ENCODE data around the gene RPL37. TPM values are rescaled to one million over a fixed set of nuclear protein-coding genes. Genes with fewer than 3 reads are reported as not detected.
A peak's percentile ranks its signal among the peaks of the same experiment; 100 is the strongest.

Gene RPL37
- total and polyA plus RNA-seq, 2 donors from 2014 or later, result 919 to 2,564 TPM

DNA sequence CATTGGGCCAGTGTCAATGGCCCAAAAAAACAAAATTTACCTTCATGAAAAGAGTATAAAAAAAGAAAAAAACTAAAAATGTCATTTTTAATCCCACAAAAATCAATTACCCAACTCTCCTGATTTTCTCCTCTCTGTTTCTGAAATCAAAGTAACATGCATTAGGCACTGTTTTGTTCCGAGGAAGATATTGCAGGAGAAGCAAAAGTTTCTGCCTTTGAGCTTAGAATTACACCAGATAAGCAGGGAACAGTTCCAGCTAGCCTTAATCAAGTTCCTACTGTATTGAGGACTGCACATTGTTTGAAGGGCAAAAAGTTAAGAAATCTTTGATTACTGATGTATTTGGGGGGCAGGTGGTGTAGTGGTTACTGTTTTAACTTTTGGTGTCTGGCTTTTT, 35.8 kb downstream of the RPL37 start:
- Histone ChIP-seq H3K9me3 (ENCODE audit: control insufficient read depth in 2 of 3, insufficient read depth in 1 of 3, low read length in 3 of 3) (no peaks in the 10 kb centered on the region), H3K4me3 (ENCODE audit: low read length in 3 of 3) (no peak overlapping the region), H3K9ac (ENCODE audit: low read length in 3 of 3) (no peak overlapping the region), H3K27me3 (ENCODE audit: control insufficient read depth, insufficient read depth, low read length) (no peaks in the 10 kb centered on the region), H3K36me3 (ENCODE audit: control insufficient read depth in 2 of 3, insufficient read depth in 3 of 3, low read length in 3 of 3) (no peaks in the 10 kb centered on the region), H3K27ac (ENCODE audit: low read depth in 2 of 2, low read length in 2 of 2) (no peak overlapping the region), H3K4me1 (ENCODE audit: control insufficient read depth in 2 of 3, insufficient read depth in 2 of 3, low read depth in 1 of 3, low read length in 3 of 3) (peaks cover 0 to 3% (median 0%) of the 10 kb centered on the region in 3 donors)
- DNase-seq (no peak), FAIRE-seq (no peak)
- intact Hi-C loops (cut with DNase I), result no loop called here
- TF ChIP-seq, protein P1, sequence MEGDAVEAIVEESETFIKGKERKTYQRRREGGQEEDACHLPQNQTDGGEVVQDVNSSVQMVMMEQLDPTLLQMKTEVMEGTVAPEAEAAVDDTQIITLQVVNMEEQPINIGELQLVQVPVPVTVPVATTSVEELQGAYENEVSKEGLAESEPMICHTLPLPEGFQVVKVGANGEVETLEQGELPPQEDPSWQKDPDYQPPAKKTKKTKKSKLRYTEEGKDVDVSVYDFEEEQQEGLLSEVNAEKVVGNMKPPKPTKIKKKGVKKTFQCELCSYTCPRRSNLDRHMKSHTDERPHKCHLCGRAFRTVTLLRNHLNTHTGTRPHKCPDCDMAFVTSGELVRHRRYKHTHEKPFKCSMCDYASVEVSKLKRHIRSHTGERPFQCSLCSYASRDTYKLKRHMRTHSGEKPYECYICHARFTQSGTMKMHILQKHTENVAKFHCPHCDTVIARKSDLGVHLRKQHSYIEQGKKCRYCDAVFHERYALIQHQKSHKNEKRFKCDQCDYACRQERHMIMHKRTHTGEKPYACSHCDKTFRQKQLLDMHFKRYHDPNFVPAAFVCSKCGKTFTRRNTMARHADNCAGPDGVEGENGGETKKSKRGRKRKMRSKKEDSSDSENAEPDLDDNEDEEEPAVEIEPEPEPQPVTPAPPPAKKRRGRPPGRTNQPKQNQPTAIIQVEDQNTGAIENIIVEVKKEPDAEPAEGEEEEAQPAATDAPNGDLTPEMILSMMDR (IDR thresholded peaks at IDR 0.05; ENCODE audit: borderline replicate concordance, extremely low read depth, insufficient read depth), result no peak

DNA sequence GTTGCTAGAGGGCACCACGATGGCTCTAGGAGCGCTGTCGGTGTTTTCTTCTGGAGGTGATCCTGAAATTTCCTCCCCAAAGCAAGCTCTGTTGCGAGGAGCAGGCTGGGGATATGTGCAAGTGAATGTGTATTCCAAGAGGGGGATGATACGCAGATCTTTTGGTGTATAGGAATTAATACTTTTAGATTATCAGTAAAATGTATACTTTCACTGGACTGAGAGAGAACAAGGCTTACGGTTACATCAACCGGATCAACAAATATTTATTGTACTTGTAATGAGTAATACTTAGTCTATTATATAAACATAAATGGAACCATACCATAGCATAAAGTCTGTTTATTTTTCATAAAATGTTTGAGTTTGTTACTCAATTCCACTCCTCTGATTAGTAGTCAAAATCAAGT, 36.2 kb downstream of the RPL37 start:
- H3K36me3 ChIP-seq (ENCODE audit: control insufficient read depth in 2 of 3, insufficient read depth in 3 of 3, low read length in 3 of 3), result no peaks in the 10 kb centered on the region
- DNase-seq, result no peak
- H3K27me3 ChIP-seq (ENCODE audit: control insufficient read depth, insufficient read depth, low read length), result no peaks in the 10 kb centered on the region
- H3K4me1 ChIP-seq (ENCODE audit: control insufficient read depth in 2 of 3, insufficient read depth in 2 of 3, low read depth in 1 of 3, low read length in 3 of 3), result peaks cover 0 to 3% (median 0%) of the 10 kb centered on the region in 3 donors
- H3K4me3 ChIP-seq (ENCODE audit: low read length in 3 of 3), result peak overlapping the region; percentile 87 to 96 (median 95)
- no peaks in the 10 kb centered on the region for H3K9me3 ChIP-seq (ENCODE audit: control insufficient read depth in 2 of 3, insufficient read depth in 1 of 3, low read length in 3 of 3)
- TF ChIP-seq, protein P1 (IDR thresholded peaks at IDR 0.05; ENCODE audit: borderline replicate concordance, extremely low read depth, insufficient read depth), result peak; percentile 9
- H3K27ac ChIP-seq (ENCODE audit: low read depth in 2 of 2, low read length in 2 of 2), result peak overlapping the region; percentile 81 to 95
- no peak for FAIRE-seq
- intact Hi-C loops (cut with DNase I), result no loop called here
- peak overlapping the region in 2 of 3 donors; percentile 81 to 88 for H3K9ac ChIP-seq (ENCODE audit: low read length in 3 of 3)

DNA sequence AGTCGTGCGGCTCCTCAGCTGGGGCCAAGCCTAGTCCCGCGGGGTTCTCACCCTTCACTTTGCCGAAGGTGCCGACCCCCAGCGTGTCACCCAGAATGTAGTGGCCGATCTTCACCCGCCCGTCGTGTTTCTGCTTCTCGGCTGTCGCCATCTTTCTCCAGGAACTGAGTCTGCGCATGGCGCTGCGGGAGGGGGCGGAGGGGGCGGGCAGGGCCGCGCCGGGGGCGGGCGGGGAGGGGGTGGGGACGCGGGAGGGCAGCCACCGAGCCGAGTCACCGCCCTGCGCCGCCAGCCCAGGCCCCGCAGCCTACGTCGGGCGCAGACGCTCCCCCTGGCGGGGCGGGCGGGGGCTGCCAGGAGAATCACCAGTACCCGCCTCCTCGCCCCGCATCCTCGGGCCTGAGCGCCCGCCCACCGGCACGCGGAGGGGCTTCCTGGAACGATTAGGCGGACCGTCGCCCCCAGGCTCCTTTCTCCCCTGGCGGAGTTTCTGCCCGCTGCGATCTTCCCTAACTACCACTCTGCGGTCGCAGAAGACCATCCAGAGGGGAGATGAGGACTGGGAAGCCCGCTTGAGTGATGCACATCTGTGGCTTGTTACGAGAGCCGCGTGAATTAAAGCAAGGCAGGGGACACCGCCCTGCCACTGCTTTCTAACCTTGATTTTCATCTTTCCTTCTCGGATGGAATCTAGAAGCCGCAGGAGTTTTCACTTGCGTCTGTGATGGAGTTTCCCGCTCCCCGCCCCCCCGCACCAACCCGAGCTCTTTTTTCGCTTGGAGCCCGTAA, 36.8 kb downstream of the RPL37 start, which contains the start of gene PRKAA1:
Gene PRKAA1, minus strand, starts transcription at position 363 of the 789 bp plus-strand sequence. Its CDS starts 185 bp downstream, at position 178.
- FAIRE-seq, result no peak

More for the DNA sequence above, 36.8 kb downstream of the RPL37 start, which contains the start of gene PRKAA1:
- intact Hi-C loops (cut with DNase I), result no loop called here
- no peaks in the 10 kb centered on the region for H3K27me3 ChIP-seq (ENCODE audit: control insufficient read depth, insufficient read depth, low read length)
- H3K9ac ChIP-seq (ENCODE audit: low read length in 3 of 3), result peak within 1 kb of the TSS; percentile 77 to 94 (median 88)
- TF ChIP-seq, protein P1 (IDR thresholded peaks at IDR 0.05; ENCODE audit: borderline replicate concordance, extremely low read depth, insufficient read depth), result peak; percentile 73
- no peaks in the 10 kb centered on the region for H3K9me3 ChIP-seq (ENCODE audit: control insufficient read depth in 2 of 3, insufficient read depth in 1 of 3, low read length in 3 of 3)
- peaks cover 0 to 3% (median 0%) of the 10 kb centered on the region in 3 donors for H3K4me1 ChIP-seq (ENCODE audit: control insufficient read depth in 2 of 3, insufficient read depth in 2 of 3, low read depth in 1 of 3, low read length in 3 of 3)
- H3K4me3 ChIP-seq (ENCODE audit: low read length in 3 of 3), result peak within 1 kb of the TSS; percentile 95 to 96 (median 96)
- DNase-seq, result peak; percentile 94 to 97 (median 95)
- H3K27ac ChIP-seq (ENCODE audit: low read depth in 2 of 2, low read length in 2 of 2), result peak within 1 kb of the TSS; percentile 92 to 95
- H3K36me3 ChIP-seq (ENCODE audit: control insufficient read depth in 2 of 3, insufficient read depth in 3 of 3, low read length in 3 of 3), result no peaks in the 10 kb centered on the region

Measured in kidney (tissue), 14 donors.